CD4-positive, alpha-beta T cell treated with Interleukin-15 for 1 hour (primary cell): ENCODE results near the gene ERBB3.
A peak's percentile ranks its signal among the peaks of the same experiment; 100 is the strongest.

ENCODE experiments used
- DNase-seq: peaks from one replicate; pipeline ENCODE4 v3.0.0-alpha.2; 2020

ERBB3 gene

DNA sequence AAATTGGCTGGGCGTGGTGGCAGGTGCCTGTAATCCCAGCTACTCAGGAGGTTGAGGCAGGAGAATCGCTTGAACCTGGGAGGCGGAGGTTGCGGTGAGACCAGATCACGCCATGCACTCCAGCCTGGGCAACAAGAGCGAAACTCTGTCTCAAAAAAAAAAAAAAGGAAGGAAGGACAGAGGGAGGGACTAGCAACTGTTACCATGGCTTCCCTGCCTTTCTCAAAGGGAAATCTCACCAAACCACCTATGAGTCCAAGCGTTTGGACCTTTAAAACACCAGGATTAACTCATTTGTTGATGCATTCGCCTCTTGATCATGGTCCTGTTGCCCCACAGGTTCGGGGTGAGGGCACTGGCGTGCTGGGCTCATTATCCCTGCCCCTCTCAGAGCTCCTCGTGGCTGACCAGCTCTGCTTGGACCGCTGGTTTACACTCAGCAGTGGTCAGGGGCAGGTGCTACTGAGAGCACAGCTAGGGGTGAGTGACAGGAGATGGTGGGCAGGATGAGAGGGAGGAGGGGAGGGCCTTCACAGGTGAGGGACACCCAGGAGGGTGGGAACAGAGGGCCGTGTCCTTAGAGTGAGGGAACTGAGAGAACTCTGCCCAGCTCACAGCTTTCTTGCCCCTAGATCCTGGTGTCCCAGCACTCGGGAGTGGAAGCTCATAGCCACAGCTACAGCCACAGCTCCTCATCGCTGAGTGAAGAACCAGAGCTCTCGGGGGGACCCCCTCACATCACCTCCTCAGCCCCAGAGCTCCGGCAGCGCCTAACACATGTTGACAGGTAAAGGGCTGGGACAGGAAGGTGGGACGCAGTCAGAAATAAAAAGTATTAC, 62.2 kb downstream of the ERBB3 start:
- no peak for DNase-seq

DNA sequence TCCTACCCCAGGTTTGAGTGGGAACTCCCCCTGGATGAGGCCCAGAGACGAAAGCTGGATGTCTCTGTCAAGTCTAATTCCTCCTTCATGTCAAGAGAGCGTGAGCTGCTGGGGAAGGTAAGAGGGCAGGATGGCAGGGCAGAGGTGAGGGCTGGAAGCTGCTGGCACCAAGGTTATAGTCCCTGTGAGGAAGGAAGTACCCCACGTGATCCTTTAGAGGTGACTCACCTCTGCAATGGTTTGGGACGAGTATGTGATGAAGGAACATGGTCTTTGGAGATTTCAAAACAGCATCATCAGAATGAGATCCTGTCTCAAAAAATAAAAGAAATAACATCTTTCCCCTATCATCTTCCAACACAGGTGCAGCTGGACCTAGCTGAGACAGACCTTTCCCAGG, 63.3 kb downstream of the ERBB3 start:
- no peak for DNase-seq

DNA sequence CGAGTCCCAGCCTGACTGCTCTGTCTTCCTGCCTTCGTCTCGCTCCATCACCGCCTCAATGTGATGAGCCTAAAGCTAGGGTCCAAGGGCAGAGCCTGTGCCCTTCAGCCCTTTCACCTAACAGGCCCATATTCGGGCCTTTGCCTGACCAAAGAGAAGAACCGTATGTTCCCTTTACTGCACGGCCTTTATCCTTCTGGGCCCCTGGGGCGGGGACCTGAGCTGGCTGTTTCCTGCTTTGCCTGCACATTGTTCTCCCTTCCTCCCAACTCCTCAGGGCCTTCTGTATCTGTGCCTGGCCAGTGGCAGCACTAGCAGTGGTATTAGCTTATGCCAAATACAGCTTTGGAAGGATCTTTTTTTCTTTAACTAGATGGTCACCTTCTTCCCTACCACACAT, 63.9 kb downstream of the ERBB3 start:
- DNase-seq = no peak

DNA sequence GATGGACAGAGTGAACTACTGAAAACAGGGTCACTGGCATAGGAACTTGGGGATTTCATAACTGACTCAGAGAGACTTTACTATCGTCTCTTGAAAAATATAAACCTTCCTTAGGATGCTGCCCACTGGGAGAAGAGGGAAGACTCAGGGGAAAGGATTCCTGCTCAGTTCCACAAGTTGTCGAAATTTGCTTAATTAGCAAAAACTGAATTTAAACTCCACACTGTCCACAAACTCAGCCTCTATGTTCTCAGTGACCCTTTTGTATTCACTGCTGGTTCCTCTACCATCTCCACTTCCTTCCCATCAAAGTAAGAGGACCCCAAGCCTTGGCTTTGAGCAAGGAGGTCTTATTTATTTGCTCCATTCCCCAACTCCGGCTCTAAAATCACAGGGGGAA, 65.3 kb downstream of the ERBB3 start:
- DNase-seq = no peak

DNA sequence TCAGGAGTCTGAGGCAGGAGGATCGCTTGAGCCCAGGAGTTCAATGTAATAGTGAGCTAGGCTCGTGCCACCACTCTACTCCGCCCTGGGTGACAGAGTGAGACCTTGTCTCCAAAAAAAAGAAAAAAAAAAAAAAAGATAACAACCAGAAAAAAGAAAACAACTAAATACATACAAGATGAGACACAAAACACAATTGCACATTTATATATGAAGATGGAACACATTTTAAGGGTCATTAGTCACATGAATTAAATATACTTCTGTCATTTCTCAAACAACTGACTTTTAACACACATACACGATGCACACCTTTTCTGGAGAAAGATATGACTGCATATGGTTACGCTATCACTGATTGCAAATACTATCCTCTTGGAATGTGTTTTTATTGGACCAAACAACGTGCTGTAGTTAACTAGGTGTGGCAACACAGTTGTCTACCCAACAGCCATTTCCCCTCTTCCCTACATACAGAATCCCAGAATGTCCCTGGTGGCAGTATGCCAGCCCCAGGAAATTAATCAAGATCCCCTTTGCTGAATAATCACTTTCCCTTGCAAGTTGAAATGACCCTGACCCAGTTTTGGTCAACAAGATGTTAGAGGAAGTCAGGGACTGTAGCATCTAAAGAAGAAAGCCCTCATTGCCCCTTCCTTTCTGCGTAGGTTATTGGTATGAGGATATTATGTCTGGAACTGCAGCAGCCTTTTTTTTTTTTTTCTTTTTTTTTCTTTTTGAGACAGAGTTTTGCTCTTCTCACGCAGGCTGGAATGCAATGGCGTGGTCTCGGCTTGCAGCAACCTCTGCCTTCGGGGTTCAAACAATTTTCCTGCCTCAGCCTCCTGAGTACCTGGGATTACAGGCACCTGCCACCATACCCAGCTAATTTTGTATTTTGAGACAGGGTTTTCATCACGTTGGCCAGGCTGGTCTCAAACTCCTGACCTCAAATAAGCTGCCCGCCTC, 66.8 kb downstream of the ERBB3 start:
- DNase-seq = no peak

DNA sequence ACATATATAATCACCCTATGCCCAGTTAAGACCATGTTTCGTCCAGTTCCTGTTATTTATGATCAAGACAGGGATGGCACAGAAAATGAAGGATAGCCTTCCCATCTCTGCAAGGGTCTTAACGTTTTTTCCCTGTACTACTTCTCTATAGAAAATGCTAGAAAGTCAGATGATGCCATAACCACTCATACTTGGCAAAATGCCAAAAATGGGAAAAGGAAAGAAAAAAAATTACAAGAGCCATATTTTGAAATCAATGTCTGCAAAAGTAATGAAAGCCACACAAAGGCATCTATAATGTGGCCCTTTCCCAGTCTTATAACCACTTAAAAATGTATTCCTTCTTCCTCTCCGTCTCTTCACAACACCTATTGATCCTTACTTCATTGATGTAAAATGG, 70.6 kb downstream of the ERBB3 start:
- no peak for DNase-seq

DNA sequence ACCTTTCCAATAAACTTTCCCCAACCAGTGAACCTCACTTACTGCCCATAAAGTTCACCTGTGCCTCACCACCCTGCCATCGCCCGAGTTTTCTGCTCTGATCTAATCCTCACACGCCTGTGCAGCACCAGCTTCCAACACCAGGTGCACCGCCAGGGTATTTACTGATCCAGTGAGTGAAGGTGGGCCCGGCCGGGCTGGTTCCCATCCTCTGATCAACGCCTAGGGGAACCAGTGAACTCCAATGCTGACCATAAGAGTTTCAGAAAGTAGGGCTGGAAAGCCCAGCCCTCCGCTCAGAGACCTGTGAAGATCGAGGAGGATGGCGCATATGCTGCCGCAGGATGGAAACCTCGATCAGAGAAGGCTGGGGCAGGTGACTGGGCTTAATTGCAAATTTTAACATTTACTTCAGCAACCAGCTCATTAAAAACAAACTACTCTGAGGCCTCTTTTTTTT, 71.7 kb downstream of the ERBB3 start:
- peak; percentile 57 for DNase-seq

DNA sequence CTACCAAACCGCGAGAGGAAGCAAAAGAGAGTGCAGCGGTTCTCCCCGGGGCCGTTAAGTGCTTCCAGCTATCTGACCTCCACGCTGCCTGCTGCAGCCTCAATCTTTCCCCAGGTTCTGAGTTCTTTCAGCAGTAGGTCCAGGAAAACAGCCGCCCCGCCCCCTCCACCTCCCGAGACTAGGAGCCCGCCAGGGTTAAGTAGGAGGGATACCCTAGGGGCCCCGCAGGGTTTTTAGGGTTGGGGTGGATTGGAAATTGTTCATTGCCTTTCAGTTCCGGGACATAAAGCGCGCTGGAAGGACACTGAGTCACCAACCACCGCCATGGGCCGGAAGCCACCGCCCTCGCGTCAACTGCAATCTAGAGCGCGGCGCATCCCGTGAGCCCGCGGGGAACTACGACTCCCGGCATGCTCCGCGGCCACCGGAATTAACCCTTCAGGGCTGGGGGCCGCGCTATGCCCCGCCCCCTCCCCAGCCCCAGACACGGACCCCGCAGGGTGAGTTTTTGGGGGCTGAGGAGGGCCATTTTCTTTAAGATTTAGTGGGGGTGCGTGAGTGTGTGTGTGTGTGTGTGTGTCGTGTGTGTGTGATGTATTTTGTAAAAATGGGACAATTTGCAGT, 72.3 kb downstream of the ERBB3 start, which contains the start of gene MYL6B:
MYL6B (plus strand) TSS at position 456 of the 624 bp plus-strand sequence. CDS start 1,332 bp downstream, outside the sequence.
- DNase-seq = peak; percentile 89
